Left kidney (tissue), 2 donors: ENCODE measurements around the gene ANTKMT. TPM values are rescaled to one million over a fixed set of nuclear protein-coding genes. Genes with fewer than 3 reads are reported as not detected.
A peak's percentile ranks its signal among the peaks of the same experiment; 100 is the strongest.
"Not testable (repeated sequence)": the region's sequence is repeated elsewhere in the genome, so short reads cannot be mapped to it uniquely, and the experiment has no call there.

ENCODE experiments used
- DNase-seq: peaks from one replicate; pipeline ENCODE4 v3.0.0-alpha.2; 2013
- polyA plus RNA-seq: library from polyadenylated mRNA; unstranded; fragments of 120-200 nt; gene quantifications from one replicate; pipeline ENCODE4 v1.2.1, GENCODE V29; 2013; ENCODE audit not compliant: insufficient read length

Gene ANTKMT
- polyA plus RNA-seq, 1 donor: 9.0 TPM

- peak; percentile 84 for DNase-seq
These were observed 20.0 kb downstream of the ANTKMT start, which contains the start of gene CIAO3 for GRCh38 chr16:740764-741505. Gene CIAO3 (minus strand): TSS chr16:740997. CDS start chr16:740985, 12 bp downstream.

DNA sequence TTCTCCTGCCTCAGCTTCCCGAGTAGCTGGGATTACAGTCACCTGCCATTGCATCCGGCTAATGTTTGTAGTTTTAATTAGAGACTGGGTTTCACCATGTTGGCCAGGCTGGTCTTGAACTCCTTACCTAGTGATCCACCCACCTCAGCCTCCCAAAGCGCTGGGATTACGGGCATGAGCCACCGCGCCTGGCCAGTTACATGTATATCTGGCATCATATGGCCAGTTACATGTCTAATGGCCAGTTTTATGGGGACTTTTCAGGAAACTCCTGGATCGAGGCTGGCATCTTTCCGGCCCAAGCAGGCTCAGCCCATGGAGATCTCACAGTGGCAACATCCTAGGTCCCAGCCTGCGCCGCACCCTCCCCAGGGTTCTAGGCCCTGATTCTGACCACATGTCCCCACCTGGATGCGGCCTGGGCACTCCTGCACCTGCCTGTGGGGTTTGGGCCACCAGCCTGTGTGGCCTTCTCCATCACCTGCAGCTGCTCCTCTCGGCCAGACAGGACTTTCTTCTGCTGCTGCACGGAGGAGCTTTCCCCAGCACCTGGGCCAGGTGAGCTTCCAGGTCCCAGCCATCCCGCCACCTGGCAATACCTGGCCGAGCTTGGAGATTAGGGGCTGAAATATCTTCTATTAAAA, 21.2 kb downstream of the ANTKMT start:
- DNase-seq: no peak

- not testable (repeated sequence) for DNase-seq
These were observed 21.9 kb downstream of the ANTKMT start for GRCh38 chr16:742894-743293.

DNA sequence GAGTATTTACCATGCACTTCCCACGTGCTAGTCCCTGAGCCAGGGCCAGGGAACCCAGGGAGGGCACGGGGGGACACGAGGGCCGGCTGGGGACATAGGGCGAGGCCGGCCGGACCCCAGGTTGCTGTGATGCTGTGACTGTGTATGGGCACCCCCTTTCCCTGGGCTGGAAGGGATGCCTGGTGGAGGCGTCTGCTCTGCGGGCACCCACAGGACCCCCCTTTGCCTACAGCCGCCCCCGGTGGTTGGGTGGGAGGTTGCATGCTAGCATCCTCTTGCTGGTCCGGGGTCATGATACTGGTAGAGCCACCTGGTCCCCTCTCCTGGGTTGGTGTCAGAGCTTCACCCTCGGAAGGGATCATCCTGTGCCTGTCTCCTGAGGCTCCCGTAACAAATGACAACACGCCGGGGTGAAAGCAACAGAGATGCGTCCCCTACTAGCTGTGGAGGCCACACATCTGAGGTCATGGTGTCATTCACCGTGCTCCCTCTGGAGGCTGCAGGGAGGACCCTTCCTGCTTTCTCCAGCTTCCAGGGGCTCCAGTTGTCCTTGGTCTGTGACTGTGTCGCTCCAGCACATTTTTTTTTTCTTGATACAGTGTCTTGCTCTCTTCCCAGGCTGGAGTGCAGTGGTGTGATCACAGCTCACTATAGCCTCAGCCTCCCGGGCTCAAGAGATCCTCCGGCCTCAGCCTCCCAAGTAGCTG, 23.0 kb downstream of the ANTKMT start:
- DNase-seq: no peak

GRCh38 chr16:745739-746138, 24.8 kb downstream of the ANTKMT start:
- DNase-seq: no peak

DNA sequence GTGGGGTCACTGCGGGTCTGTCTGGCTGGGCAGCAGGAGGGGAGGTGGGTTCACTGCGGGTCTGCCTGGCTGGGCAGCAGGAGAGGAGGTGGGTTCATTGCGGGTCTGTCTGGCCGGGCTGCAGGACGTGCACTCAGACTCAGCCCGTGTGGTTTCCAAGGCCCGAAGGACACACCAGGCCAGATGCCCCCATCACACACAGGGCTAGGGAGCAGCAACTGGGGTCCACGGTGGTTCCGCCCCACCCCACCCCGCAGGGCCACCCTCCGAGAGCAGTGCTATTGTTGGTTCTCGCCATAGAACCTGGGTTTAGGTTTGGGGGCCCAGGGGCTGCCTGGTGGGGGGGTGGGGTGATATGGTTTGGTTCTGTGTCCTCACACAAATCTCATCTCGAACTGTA, 25.7 kb downstream of the ANTKMT start:
- DNase-seq: no peak

DNA sequence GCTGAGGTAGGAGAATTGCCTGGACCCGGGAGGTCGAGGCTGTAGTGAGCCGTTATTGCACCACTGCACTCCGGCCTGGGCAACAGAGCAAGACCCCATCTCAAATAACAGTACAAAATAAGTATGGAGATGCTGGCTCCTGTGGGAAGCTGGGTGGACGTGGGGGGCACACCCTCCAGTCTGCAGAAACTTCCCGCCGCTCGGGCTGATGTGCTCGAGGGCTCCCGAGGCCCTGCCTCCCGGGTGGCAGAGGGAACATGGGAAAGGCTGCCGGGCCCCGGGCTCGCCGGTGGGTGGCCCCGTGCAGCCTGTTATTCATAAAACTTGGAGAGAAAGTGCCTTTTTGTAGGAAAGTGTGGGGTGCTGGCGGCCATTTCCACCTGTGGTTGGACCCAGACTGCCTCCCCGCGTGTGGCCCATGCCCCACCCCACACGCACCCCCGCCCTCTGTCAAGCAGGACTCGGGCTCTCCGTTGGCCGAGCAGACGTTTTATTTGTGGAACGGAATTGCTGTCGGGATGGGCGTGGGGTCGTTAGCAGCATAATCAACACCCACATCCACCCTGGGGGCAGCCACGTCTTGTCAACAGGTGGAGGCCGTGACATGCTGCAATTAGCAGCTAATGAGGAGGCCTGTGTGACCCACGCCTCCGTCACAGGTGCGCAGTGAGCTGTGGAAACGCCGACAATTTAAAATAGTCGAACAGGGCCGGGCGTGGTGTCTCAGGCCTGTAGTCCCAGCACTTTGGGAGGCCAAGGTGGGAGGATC, 27.2 kb downstream of the ANTKMT start:
- DNase-seq: no peak

DNA sequence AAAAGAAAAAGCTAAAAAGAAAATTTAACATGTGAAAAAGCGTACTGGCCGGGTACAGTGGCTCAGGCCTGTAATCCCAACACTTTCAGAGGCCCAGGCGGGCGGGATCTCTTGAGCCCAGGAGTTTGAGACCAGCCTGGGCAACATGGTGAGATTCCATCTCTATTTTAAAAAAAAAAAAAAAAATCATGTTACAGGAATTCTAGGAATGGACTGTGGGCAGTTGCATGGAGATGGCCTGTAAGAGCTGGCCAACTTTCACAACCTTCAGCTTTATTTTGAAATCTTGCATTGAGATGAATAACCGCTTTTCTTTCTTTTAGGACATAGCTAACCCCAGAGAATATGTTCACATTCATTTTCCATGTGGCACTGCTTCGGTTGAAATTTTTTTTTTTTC, 28.1 kb downstream of the ANTKMT start:
- no peak for DNase-seq

DNA sequence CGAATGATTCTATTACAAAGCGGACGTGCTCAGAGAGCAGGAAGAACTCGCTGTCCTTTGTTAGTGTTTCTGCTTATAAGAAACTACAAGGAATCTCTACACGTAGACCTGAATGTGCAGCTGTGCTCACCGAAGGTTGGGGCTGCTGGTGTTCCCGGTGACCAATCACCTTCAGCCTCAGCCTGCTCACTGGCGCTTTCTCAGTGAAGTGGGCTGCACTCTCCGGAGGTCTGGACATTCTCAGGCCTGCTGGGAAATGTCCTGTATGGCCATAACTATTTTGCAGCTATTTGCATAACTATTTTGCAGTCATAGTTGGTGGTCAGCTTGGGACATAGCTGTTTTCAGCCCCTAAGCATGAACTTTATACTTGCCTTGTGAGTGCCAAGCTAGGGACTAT, 29.5 kb downstream of the ANTKMT start:
- no peak for DNase-seq

GRCh38 chr16:751152-752006, 30.4 kb downstream of the ANTKMT start:
- DNase-seq: no peak

- DNase-seq: no peak
These were observed 31.0 kb downstream of the ANTKMT start for GRCh38 chr16:752007-752312.

- DNase-seq: not testable (repeated sequence)
These were observed 33.2 kb downstream of the ANTKMT start for GRCh38 chr16:754121-754607.

GRCh38 chr16:754656-755055, 33.7 kb downstream of the ANTKMT start:
- no peak for DNase-seq

DNA sequence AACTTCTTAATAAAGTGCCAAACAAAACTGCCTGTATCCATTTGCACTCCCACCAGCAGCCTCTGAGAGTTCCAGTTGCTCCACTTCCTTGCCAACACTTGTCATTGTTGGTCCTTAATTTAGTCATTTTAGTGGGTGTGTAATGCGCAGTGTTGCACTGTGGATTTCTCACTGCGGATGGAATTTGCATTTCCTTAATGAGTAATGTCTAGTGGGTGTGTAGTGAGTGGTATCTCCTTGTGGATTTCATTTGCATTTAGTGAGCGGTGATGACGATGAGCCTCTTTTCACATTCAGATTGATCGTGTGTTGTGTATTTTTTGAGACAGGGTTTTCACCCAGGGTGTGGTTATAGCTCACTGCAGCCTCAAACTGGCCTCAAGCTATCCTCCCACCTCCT, 35.5 kb downstream of the ANTKMT start:
- DNase-seq: no peak

DNA sequence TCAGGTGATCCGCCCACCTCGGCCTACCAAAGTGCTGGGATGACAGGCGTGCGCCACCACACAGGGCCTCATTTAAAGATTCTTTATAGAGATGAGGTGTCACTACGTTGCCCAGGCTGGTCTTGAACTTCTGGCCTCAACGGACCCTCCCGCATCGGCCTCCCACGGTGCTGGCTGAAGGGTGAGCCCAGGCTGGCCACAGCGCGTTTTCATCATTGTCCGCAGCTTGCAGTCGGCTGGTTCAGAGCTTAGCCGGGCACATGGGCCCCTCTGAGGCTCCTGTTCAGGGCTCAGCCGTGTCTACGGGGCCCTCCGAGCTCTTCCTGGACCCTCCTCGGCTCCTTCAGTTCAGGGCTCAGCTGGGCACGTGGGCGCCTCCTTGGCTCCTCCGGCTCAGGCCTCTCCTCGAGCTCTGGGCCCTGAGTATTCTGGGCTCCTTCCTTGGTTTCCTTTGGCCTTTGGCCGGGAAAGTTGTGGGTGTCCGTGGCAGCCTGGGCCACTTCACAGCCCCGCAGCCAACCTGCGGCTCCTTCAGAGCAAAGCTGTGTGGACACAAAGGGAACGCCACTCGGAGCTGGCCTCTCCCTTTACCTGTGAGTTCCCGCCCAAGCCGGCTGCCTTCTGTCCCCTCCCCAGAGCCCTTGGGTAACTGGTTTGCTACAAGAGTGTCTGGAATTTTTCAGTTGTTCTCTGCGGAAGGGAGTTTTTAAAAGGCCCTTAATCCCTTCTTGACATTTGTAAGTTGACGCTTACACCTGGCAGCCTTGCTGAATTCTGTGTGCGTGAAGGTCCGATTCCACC, 38.4 kb downstream of the ANTKMT start:
- no peak for DNase-seq

DNA sequence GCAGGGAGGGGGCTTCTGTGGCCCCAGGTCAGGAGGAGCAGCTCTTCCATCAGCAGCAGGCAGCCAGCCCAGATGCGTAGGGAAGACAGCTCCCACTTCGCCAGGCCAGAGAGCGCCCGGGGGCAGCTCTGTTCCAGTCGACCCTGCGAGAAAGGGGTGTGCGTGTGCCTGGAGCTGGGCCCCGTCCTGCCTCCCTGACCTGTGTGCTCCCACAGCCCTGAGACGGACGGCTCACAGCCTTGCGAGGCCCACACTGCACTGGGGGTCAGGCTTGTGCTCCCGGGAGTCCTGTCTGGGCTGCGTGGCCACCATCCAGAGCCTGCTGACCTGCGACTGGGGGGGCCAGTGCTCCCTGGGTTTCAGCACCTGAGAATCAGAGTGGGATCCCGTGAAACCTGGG, 39.1 kb downstream of the ANTKMT start:
- DNase-seq: no peak

DNA sequence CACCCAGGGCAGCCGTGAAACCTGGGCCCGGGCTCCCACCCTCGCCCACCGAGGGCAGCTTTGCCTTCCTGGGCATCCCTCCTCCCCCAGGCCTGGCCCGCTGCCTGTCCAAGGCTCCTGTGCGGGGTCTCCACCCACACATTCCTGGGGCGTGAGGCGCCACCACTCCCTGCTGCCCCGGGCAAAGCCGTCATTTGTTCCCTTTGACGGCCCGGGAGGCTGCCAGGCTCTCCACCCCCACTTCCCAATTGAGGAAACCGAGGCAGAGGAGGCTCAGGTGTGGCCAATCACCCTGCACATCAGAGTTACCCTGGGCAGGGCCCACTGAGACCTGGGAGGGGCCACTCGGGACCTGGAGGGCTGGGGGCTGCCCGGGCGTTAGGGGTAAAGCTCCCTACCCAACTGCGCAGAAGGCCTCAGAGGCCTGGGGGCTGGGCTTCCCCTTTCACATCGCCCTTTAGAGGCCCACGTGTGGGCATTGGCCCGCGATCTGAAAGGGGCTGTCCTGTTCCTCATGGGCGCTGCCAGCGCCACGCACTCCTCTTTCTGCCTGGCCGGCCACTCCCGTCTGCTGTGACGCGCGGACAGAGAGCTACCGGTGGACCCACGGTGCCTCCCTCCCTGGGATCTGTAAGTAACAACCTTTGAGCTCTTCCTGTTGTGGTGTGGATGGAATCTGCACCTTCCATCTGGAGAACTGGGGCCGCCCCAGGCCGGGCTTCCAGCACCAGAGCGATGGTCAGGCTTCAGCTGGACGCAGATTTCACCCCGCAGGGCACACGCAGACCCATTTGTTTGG, 39.8 kb downstream of the ANTKMT start, which contains the start of gene MSLN:
MSLN (plus strand) TSS at position 190 of the 799 bp plus-strand sequence. CDS start 1,947 bp downstream, outside the sequence.
- DNase-seq: no peak

DNA sequence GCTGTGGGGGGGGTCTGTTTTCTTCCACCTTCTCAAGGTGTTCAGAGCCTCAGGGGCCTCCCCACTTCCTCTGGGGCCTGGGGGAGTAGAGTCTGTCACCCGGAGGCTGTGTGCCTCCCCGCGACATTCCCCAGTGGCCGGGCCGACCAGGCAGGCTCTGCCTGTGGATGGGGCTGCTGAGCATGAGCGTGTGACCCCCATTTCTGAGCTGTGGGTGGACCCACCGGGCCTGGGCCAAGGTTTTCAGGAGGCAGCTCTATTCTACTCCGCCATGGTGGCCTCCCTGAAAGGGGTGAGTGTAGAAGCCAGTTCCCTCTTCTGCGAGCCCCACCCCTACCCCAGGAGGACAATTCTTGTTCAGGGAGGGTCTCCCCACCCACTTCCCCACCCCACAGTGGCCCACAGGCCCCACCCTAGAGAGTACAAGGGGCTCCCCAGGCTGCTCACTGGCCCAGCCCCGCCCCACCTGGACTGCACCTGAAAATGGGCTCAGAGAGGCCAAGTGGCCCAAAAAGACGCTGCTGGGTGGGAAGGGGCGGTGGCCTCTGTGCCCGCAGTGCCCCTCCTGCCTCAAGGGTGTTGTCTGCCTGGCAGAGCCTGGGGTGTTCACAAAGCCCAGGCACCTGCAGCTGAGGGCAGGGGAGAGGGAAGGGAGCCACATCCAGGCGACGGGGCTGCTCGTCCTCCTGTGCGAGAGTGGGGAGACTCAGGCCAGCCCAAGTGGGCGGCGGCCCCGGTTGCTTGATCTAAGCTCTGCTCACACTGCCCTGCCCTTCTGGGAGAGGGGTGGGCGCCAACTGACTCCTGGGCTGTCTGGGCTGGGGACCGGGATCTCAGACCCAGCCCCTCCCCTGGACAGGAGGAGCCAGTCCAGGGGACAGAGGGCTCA, 40.9 kb downstream of the ANTKMT start:
- DNase-seq: no peak
